B cell (primary cell): ENCODE results near the gene H2BK1. TPM values are rescaled to one million over a fixed set of nuclear protein-coding genes. Genes with fewer than 3 reads are reported as not detected.
A peak's percentile ranks its signal among the peaks of the same experiment; 100 is the strongest.

Experiments used
- ATAC-seq: fragments of 200-7000 bp; cut with Tn5 transposase; one replicate; pipeline ENCODE4 v1.10.0; 2021; ENCODE audit warnings: low read depth, mild to moderate bottlenecking, moderate number of reproducible peaks, moderate library complexity
- CTCF ChIA-PET: fragments of 350-600 bp; sonication (Branson Sonifier 250); formaldehyde crosslinking; loops from one replicate; lab custom pipeline; 2021; ENCODE audit warnings: antibody characterized with exemption, inconsistent platforms; lab: Charles Lee
- POLR2A ChIA-PET: fragments of 350-600 bp; sonication (Branson Sonifier 250); formaldehyde crosslinking; loops from one replicate; lab custom pipeline; 2021; ENCODE audit warnings: antibody characterized with exemption; lab: Charles Lee
- DNase-seq: peaks from one replicate; pipeline ENCODE4 v3.0.0; 2013
- H2AFZ ChIP-seq: 2 replicates; pipeline ENCODE4 v1.6.1; 2012; ENCODE audit warnings: mild to moderate bottlenecking, low read depth, low read length; ENCODE audit not compliant: insufficient read depth, poor library complexity, severe bottlenecking
- H3K27ac ChIP-seq, 2 donors: 1 replicate in 1 of 2; 2 replicates in 1 of 2; pipeline ENCODE4 v1.5.1; 2012 to 2013; ENCODE audit warnings: low read length in 2 of 2, mild to moderate bottlenecking in 2 of 2, moderate library complexity in 1 of 2
- H3K27me3 ChIP-seq, 4 experiments: fragments of 200-600 bp in 1 of 4; sonication (generic) in 1 of 4; replicated peaks in 1 of 4; 1 replicate in 2 of 4; 2 replicates in 2 of 4; pipeline versions ENCODE4 v1.6.1 to v1.7.0; 2013 to 2016; ENCODE audit warnings: low read length in 3 of 4, mild to moderate bottlenecking in 2 of 4, mixed read lengths in 1 of 4, moderate library complexity in 1 of 4; ENCODE audit not compliant: insufficient read depth in 4 of 4, control insufficient read depth in 3 of 4; ENCODE audit errors: control extremely low read depth in 1 of 4
- H3K36me3 ChIP-seq, 2 experiments: replicated peaks in 1 of 2; 1 replicate in 1 of 2; 2 replicates in 1 of 2; pipeline versions ENCODE4 v1.6.1 to v1.7.1; 2013; ENCODE audit warnings: low read length in 1 of 2; ENCODE audit not compliant: insufficient read depth in 2 of 2, control insufficient read depth in 1 of 2; ENCODE audit errors: control extremely low read depth in 1 of 2, extremely low read depth in 1 of 2
- H3K4me1 ChIP-seq, 2 donors: fragments of 200-600 bp in 1 of 2; sonication (generic) in 1 of 2; 1 replicate in 1 of 2; 2 replicates in 1 of 2; pipeline versions ENCODE4 v1.5.1 to v1.6.1; 2013 to 2017; ENCODE audit warnings: low read length in 2 of 2; ENCODE audit not compliant: control insufficient read depth in 2 of 2, insufficient read depth in 2 of 2
- H3K4me2 ChIP-seq: replicated peaks from 2 replicates; pipeline ENCODE3; 2012; ENCODE audit warnings: mild to moderate bottlenecking, low read depth, low read length; ENCODE audit not compliant: poor library complexity, severe bottlenecking
- H3K4me3 ChIP-seq, 5 experiments: fragments of 200-600 bp in 1 of 5; sonication (generic) in 1 of 5; 1 replicate in 3 of 5; 2 replicates in 2 of 5; pipeline versions ENCODE4 v1.5.1 to v1.7.0; 2011 to 2016; ENCODE audit warnings: low read length in 4 of 5, mild to moderate bottlenecking in 4 of 5, low read depth in 2 of 5, control low read depth in 1 of 5, moderate library complexity in 1 of 5; ENCODE audit not compliant: insufficient read depth in 1 of 5; ENCODE audit errors: control extremely low read depth in 1 of 5, extremely low read depth in 1 of 5
- H3K79me2 ChIP-seq: fragments of 200-600 bp; sonication (generic); one replicate; pipeline ENCODE4 v1.6.0; 2016; ENCODE audit warnings: low read length; ENCODE audit not compliant: control insufficient read depth, insufficient read depth
- H3K9ac ChIP-seq: fragments of 200-600 bp; sonication (generic); 2 replicates; pipeline ENCODE4 v1.6.1; 2017; ENCODE audit warnings: mild to moderate bottlenecking, low read length, moderate library complexity
- H3K9me3 ChIP-seq, 3 donors: one replicate each; pipeline versions ENCODE4 v1.6.1 to v1.7.1; 2013; ENCODE audit warnings: low read length in 2 of 3; ENCODE audit not compliant: control insufficient read depth in 2 of 3, insufficient read depth in 1 of 3; ENCODE audit errors: control extremely low read depth in 1 of 3
- H4K20me1 ChIP-seq: 2 replicates; pipeline ENCODE4 v1.6.0; 2012; ENCODE audit warnings: mild to moderate bottlenecking, low read length; ENCODE audit not compliant: insufficient read depth, control insufficient read depth, poor library complexity, severe bottlenecking
- H3K27ac Mint-ChIP-seq: one replicate; pipeline ENCODE4 v1.8.0; 2021; ENCODE audit warnings: mixed read lengths
- H3K27me3 Mint-ChIP-seq: one replicate; pipeline ENCODE4 v1.8.0; 2021; ENCODE audit warnings: mixed read lengths
- H3K4me1 Mint-ChIP-seq: one replicate; pipeline ENCODE4 v1.8.0; 2021; ENCODE audit warnings: mixed read lengths
- H3K4me3 Mint-ChIP-seq: one replicate; pipeline ENCODE4 v1.8.0; 2021; ENCODE audit warnings: mixed read lengths
- H3K9me3 Mint-ChIP-seq: one replicate; pipeline ENCODE4 v1.8.0; 2022; ENCODE audit warnings: mixed read lengths; ENCODE audit not compliant: insufficient read depth
- CTCF ChIP-seq: fragments of 200-600 bp; IDR thresholded peaks from one replicate; pipeline ENCODE4 v1.8.0; 2022; ENCODE audit warnings: antibody characterized with exemption, mild to moderate bottlenecking
- EZH2 ChIP-seq: IDR thresholded peaks from 2 replicates; pipeline ENCODE4 v1.6.1; 2012; ENCODE audit warnings: borderline replicate concordance, low read depth, mild to moderate bottlenecking, moderate library complexity, low read length; ENCODE audit not compliant: insufficient read depth, poor library complexity, severe bottlenecking
- WGBS: methylation state at CpG from one replicate; pipeline ENCODE4 v1.1.5; 2013; ENCODE audit warnings: missing lambda C conversion rate; ENCODE audit not compliant: insufficient coverage; 5-methylcytosine and 5-hydroxymethylcytosine counted together
- intact Hi-C: fragments of 100-400 bp; cut with micrococcal nuclease; formaldehyde crosslinking; loops from one replicate; pipeline ENCODE4 v1.10.0; 2022
- polyA plus RNA-seq: library from polyadenylated mRNA; depleted of rRNA; stranded (reverse); fragments of >200 nt; gene quantifications from 2 replicates; pipeline ENCODE4 v1.2.3, GENCODE V29; 2012
- total RNA-seq, 2 donors: library from RNA; stranded (reverse); fragments of 120-200 nt in 1 of 2; gene quantifications; 1 replicate in 1 of 2; 2 replicates in 1 of 2; pipeline versions ENCODE4 v1.2.3 to v1.2.4, GENCODE V29; 2013 to 2022

H2BK1 gene
- total and polyA plus RNA-seq, 2 donors (not counting 1 experiment from before 2014, with no cell fraction given): 4.2 TPM; not detected in 1

GRCh38 chr7:151244841-151245346 lies 34.6 kb upstream of the H2BK1 start:
- H3K9me3 Mint-ChIP-seq: no peaks in the 10 kb centered on the region
- 2% methylated on average over 11 of the region's 15 CpGs for WGBS
- CTCF ChIA-PET: interaction anchor here (1.1 to 4.2 kb wide), 8 partner anchors 8 to 124 kb away, joined by 3 to 34 read pairs (median 7); partner anchors contain the start of genes ABCF2 and CHPF2
- no peak overlapping the region for H3K27ac ChIP-seq
- no peaks in the 10 kb centered on the region for H3K36me3 ChIP-seq
- no peak for TF ChIP-seq EZH2
- TF ChIP-seq CTCF: no peak
- H3K27me3 Mint-ChIP-seq: peaks cover 12% of the 10 kb centered on the region
- H3K27ac Mint-ChIP-seq: no peak overlapping the region
- H3K79me2 ChIP-seq: no peaks in the 10 kb centered on the region
- peak overlapping the region; percentile 81 for H3K4me3 Mint-ChIP-seq
- DNase-seq (no peak), ATAC-seq (no peak)
- intact Hi-C loops: loop anchor here (1.0 to 5.0 kb wide), 4 partner anchors 13 to 387 kb away; partner anchors contain the start of genes CHPF2 and NUB1
- peak overlapping the region; percentile 99 for H3K4me2 ChIP-seq
- H3K4me1 ChIP-seq: peaks cover 41 to 50% of the 10 kb centered on the region in 2 donors
- POLR2A ChIA-PET: interaction anchor here (1.7 to 1.8 kb wide), 2 partner anchors 12 to 18 kb away, joined by 6 to 13 read pairs; partner anchors contain the start of genes ABCF2 and CHPF2
- peaks cover 44% of the 10 kb centered on the region for H3K4me1 Mint-ChIP-seq
- peak overlapping the region; percentile 79 for H2AFZ ChIP-seq
- peaks cover 0 to 46% (median 17%) of the 10 kb centered on the region in 4 experiments for H3K27me3 ChIP-seq
- peaks cover 5% of the 10 kb centered on the region for H4K20me1 ChIP-seq
- peak overlapping the region; percentile 62 for H3K9ac ChIP-seq
- peaks cover 0 to 19% (median 0%) of the 10 kb centered on the region in 3 donors for H3K9me3 ChIP-seq
- peak overlapping the region in 4 of 5 experiments; percentile 35 to 55 (median 52) for H3K4me3 ChIP-seq
